ENCODE data around the gene DNAJC25. TPM values are rescaled to one million over a fixed set of nuclear protein-coding genes. Genes with fewer than 3 reads are reported as not detected.

DNAJC25 gene
- total and polyA plus RNA-seq, 2 donors (not counting 1 experiment from before 2014, with no cell fraction given), result 7.3 to 10.6 TPM

- Histone ChIP-seq H3K4me1 (ENCODE audit: control insufficient read depth, extremely low read depth, insufficient read depth, low read length) (no peaks in the 10 kb centered on the region), H3K27ac (ENCODE audit: insufficient read depth, low read length) (no peak overlapping the region), H4K20me1 (ENCODE audit: control insufficient read depth, extremely low read depth, insufficient read depth, low read length) (no peaks in the 10 kb centered on the region), H3K4me3 (replicated peaks in 1 of 4; ENCODE audit: control extremely low read depth in 1 of 4, insufficient read depth in 1 of 4, low read depth in 3 of 4, low read length in 4 of 4) (no peak overlapping the region), H3K36me3 (ENCODE audit: control insufficient read depth, insufficient read depth, low read length) (no peaks in the 10 kb centered on the region), H2AFZ (ENCODE audit: low read length) (no peak overlapping the region), H3K79me2 (ENCODE audit: control insufficient read depth, insufficient read depth, low read length) (no peaks in the 10 kb centered on the region), H3K4me2 (ENCODE audit: extremely low read depth, insufficient read depth, low read length) (no peak overlapping the region), H3K9me3 (ENCODE audit: control insufficient read depth, insufficient read depth, low read depth, low read length) (no peaks in the 10 kb centered on the region), H3K27me3 (ENCODE audit: control insufficient read depth, insufficient read depth, low read length) (no peaks in the 10 kb centered on the region), H3K9ac (ENCODE audit: insufficient read depth, low read length) (no peak overlapping the region)
- no peak for DNase-seq (ENCODE audit: low read depth in 2 of 2)
- TF ChIP-seq, protein P1, sequence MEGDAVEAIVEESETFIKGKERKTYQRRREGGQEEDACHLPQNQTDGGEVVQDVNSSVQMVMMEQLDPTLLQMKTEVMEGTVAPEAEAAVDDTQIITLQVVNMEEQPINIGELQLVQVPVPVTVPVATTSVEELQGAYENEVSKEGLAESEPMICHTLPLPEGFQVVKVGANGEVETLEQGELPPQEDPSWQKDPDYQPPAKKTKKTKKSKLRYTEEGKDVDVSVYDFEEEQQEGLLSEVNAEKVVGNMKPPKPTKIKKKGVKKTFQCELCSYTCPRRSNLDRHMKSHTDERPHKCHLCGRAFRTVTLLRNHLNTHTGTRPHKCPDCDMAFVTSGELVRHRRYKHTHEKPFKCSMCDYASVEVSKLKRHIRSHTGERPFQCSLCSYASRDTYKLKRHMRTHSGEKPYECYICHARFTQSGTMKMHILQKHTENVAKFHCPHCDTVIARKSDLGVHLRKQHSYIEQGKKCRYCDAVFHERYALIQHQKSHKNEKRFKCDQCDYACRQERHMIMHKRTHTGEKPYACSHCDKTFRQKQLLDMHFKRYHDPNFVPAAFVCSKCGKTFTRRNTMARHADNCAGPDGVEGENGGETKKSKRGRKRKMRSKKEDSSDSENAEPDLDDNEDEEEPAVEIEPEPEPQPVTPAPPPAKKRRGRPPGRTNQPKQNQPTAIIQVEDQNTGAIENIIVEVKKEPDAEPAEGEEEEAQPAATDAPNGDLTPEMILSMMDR (conservative IDR thresholded peaks at IDR 0.05 in 1 of 2, IDR thresholded peaks at IDR 0.05 in 1 of 2; ENCODE audit: low read depth in 1 of 2, low read length in 2 of 2), result no peak
- no peak for TF ChIP-seq EZH2 (IDR thresholded peaks at IDR 0.05; ENCODE audit: low read length, missing control alignments)
Measured at GRCh38 chr9:111696796-111697195, 65.7 kb downstream of the DNAJC25 start.

GRCh38 chr9:111700776-111701175 lies 69.6 kb downstream of the DNAJC25 start:
- Histone ChIP-seq H3K9ac (ENCODE audit: insufficient read depth, low read length) (no peak overlapping the region), H3K9me3 (ENCODE audit: control insufficient read depth, insufficient read depth, low read depth, low read length) (no peaks in the 10 kb centered on the region), H3K36me3 (ENCODE audit: control insufficient read depth, insufficient read depth, low read length) (no peaks in the 10 kb centered on the region), H3K4me3 (replicated peaks in 1 of 4; ENCODE audit: control extremely low read depth in 1 of 4, insufficient read depth in 1 of 4, low read depth in 3 of 4, low read length in 4 of 4) (no peak overlapping the region), H3K4me1 (ENCODE audit: control insufficient read depth, extremely low read depth, insufficient read depth, low read length) (no peaks in the 10 kb centered on the region), H3K79me2 (ENCODE audit: control insufficient read depth, insufficient read depth, low read length) (no peaks in the 10 kb centered on the region), H3K27ac (ENCODE audit: insufficient read depth, low read length) (no peak overlapping the region), H3K27me3 (ENCODE audit: control insufficient read depth, insufficient read depth, low read length) (no peaks in the 10 kb centered on the region), H2AFZ (ENCODE audit: low read length) (no peak overlapping the region), H3K4me2 (ENCODE audit: extremely low read depth, insufficient read depth, low read length) (no peak overlapping the region), H4K20me1 (ENCODE audit: control insufficient read depth, extremely low read depth, insufficient read depth, low read length) (no peaks in the 10 kb centered on the region)
- TF ChIP-seq, protein P1 (conservative IDR thresholded peaks at IDR 0.05 in 1 of 2, IDR thresholded peaks at IDR 0.05 in 1 of 2; ENCODE audit: low read depth in 1 of 2, low read length in 2 of 2), result no peak
- TF ChIP-seq EZH2 (IDR thresholded peaks at IDR 0.05; ENCODE audit: low read length, missing control alignments), result no peak
- no peak for DNase-seq (ENCODE audit: low read depth in 2 of 2)

Other genes with a start within 250 kb of the DNAJC25 start
- 107 and 140 TPM in 2 replicates for gene ECPAS, start 147.0 kb upstream of the DNAJC25 start, total RNA-seq
- 42.1 and 42.9 TPM in 2 replicates for gene ECPAS, start 147.0 kb upstream of the DNAJC25 start, polyA plus RNA-seq
- 1.5 and 4.3 TPM in 2 replicates for gene ZNF483, start 106.2 kb upstream of the DNAJC25 start, total RNA-seq
- gene ZNF483, start 106.2 kb upstream of the DNAJC25 start, polyA plus RNA-seq, result 0.53 and 0.70 TPM in 2 replicates
- 74.2 and 126 TPM in 2 replicates for gene PTGR1, start 31.7 kb upstream of the DNAJC25 start, total RNA-seq
- 137 and 191 TPM in 2 replicates for gene PTGR1, start 31.7 kb upstream of the DNAJC25 start, polyA plus RNA-seq
- gene GNG10, start 30.3 kb downstream of the DNAJC25 start, total RNA-seq, result 54.4 and 64.1 TPM in 2 replicates
- 109 and 129 TPM in 2 replicates for gene GNG10, start 30.3 kb downstream of the DNAJC25 start, polyA plus RNA-seq
- gene SHOC1, start 163.6 kb downstream of the DNAJC25 start, total RNA-seq, result under 0.01 TPM in 2 replicates
- 0.02 and 0.11 TPM in 2 replicates for gene SHOC1, start 163.6 kb downstream of the DNAJC25 start, polyA plus RNA-seq